HUES6 (cell line): ENCODE measurements around the gene NDUFS8.

Experiments
- H3K27ac ChIP-seq: 2 replicates; pipeline ENCODE4 v1.7.0; 2013; ENCODE audit warnings: low read depth, mild to moderate bottlenecking, low read length, inconsistent platforms
- H3K27me3 ChIP-seq: 2 replicates; pipeline ENCODE4 v1.6.1; 2013; ENCODE audit warnings: low read length; ENCODE audit not compliant: control insufficient read depth, insufficient read depth
- H3K36me3 ChIP-seq: 2 replicates; pipeline ENCODE4 v1.6.1; 2013; ENCODE audit warnings: low read length; ENCODE audit not compliant: control insufficient read depth, insufficient read depth
- H3K4me1 ChIP-seq: 2 replicates; pipeline ENCODE4 v1.6.1; 2013; ENCODE audit warnings: low read length; ENCODE audit not compliant: control insufficient read depth, insufficient read depth
- H3K4me3 ChIP-seq: 2 replicates; pipeline ENCODE4 v1.5.1; 2013; ENCODE audit warnings: low read depth, low read length
- H3K9ac ChIP-seq: one replicate; pipeline ENCODE4 v1.6.1; 2013; ENCODE audit warnings: mild to moderate bottlenecking, low read length
- H3K9me3 ChIP-seq: 2 replicates; pipeline ENCODE4 v1.6.1; 2013; ENCODE audit warnings: low read depth, low read length; ENCODE audit not compliant: control insufficient read depth, insufficient read depth

The NDUFS8 gene

DNA sequence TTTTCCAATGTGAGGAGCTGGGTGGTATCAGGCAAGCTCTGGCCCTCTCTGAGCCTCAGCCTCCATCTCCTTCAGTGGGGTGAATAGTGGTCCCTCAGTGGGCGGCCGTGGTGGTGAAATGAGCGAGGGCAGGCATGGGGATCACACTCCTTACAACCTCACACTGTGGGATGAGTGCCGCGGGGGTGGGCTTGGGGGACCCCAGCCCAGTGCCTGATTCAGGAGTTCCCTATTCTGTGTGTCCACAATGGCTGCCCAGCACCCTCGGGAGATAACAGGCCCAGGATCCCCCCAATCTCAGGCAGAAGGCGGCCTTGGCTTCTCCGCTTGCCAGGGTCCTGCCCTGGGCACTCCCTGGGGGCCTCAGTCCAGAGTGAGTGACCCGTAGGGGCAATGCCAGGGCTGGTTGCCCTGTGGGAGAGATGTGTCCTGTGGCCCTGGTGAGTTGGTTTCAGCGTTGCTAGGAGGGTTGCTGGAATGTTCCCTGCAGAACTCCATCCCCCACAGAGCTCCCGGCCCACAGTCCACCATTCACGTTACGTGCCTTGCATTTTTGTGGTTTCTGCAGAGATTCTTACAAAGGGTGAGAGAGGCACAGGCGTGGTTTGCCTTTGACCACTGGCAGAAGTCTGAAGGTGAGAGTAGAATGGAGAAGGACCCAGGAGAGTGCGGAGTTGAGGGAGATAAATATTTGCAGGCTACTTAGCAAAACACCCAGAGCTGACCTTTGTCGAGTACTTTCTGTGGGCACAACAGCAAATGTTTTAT lies 17.5 kb upstream of the NDUFS8 start:
- Histone ChIP-seq H3K27ac (no peak overlapping the region), H3K4me1 (peaks cover 21% of the 10 kb centered on the region), H3K36me3 (no peaks in the 10 kb centered on the region), H3K9ac (no peak overlapping the region), H3K27me3 (no peaks in the 10 kb centered on the region), H3K4me3 (no peak overlapping the region), H3K9me3 (no peaks in the 10 kb centered on the region)

- no peak overlapping the region for H3K4me3 ChIP-seq
- no peaks in the 10 kb centered on the region for H3K9me3 ChIP-seq
- H3K27me3 ChIP-seq = no peaks in the 10 kb centered on the region
- no peaks in the 10 kb centered on the region for H3K36me3 ChIP-seq
- peaks cover 21% of the 10 kb centered on the region for H3K4me1 ChIP-seq
- H3K27ac ChIP-seq = no peak overlapping the region
- H3K9ac ChIP-seq = no peak overlapping the region
Observed at GRCh38 chr11:68013611-68014156, 16.8 kb upstream of the NDUFS8 start.

- Histone ChIP-seq H3K4me3 (no peak overlapping the region), H3K9ac (no peak overlapping the region), H3K27ac (no peak overlapping the region)
Observed at GRCh38 chr11:68014157-68014946, 16.1 kb upstream of the NDUFS8 start.

DNA sequence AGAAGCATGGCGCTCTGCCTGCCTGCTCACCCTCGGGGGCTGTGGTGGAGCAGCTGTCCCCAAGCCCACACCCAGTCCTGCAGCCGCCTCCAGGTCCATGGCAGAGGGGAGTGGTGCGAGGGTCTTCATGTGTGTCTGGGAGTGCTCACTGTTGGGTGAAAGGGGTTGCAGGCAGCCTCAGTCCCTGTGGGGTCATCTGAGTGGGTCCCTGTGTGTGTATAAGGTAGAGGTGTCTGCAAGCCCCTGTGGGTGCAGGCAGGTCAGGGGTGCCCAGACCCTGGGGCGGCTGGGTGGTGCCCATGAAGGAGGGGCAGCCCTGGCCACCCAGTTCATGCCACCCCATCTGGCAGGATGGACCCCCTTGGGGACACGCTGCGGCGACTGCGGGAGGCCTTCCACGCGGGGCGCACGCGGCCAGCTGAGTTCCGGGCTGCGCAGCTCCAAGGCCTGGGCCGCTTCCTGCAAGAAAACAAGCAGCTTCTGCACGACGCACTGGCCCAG lies 15.5 kb upstream of the NDUFS8 start:
- Histone ChIP-seq H3K36me3 (no peaks in the 10 kb centered on the region), H3K4me3 (no peak overlapping the region), H3K9ac (no peak overlapping the region), H3K27me3 (no peaks in the 10 kb centered on the region), H3K27ac (no peak overlapping the region), H3K4me1 (peaks cover 16% of the 10 kb centered on the region), H3K9me3 (no peaks in the 10 kb centered on the region)

More at GRCh38 chr11:68014157-68014946, 16.1 kb upstream of the NDUFS8 start:
- Histone ChIP-seq H3K36me3 (no peaks in the 10 kb centered on the region), H3K9me3 (no peaks in the 10 kb centered on the region), H3K27me3 (no peaks in the 10 kb centered on the region), H3K4me1 (peaks cover 21% of the 10 kb centered on the region)

DNA sequence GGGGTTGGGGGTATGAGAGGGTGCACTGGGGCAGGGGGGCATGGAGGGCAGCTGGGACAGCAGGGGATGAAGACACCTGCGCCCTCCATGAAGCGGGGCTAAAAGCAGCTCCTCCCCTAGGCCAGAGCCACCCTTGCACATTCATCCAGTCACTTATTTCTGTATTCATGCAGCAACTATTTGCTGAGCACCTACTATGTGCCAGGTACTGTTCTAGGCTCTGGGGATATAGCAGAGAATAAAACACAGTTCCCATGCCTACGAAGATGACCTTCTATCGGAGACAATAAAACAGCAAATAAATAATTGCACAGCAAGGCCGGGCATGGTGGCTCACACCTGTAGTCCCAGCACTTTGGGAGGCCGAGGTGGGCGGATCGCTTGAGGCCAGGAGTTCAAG lies 15.0 kb upstream of the NDUFS8 start:
- Histone ChIP-seq H3K27ac (no peak overlapping the region), H3K4me1 (peaks cover 11% of the 10 kb centered on the region), H3K9me3 (no peaks in the 10 kb centered on the region), H3K36me3 (no peaks in the 10 kb centered on the region), H3K4me3 (no peak overlapping the region), H3K27me3 (no peaks in the 10 kb centered on the region), H3K9ac (no peak overlapping the region)

GRCh38 chr11:68016161-68016903 lies 14.1 kb upstream of the NDUFS8 start:
- no peak overlapping the region for H3K9ac ChIP-seq
- no peaks in the 10 kb centered on the region for H3K27me3 ChIP-seq
- H3K4me3 ChIP-seq = no peak overlapping the region
- H3K36me3 ChIP-seq = no peaks in the 10 kb centered on the region
- peaks cover 12% of the 10 kb centered on the region for H3K4me1 ChIP-seq
- no peaks in the 10 kb centered on the region for H3K9me3 ChIP-seq
- no peak overlapping the region for H3K27ac ChIP-seq

DNA sequence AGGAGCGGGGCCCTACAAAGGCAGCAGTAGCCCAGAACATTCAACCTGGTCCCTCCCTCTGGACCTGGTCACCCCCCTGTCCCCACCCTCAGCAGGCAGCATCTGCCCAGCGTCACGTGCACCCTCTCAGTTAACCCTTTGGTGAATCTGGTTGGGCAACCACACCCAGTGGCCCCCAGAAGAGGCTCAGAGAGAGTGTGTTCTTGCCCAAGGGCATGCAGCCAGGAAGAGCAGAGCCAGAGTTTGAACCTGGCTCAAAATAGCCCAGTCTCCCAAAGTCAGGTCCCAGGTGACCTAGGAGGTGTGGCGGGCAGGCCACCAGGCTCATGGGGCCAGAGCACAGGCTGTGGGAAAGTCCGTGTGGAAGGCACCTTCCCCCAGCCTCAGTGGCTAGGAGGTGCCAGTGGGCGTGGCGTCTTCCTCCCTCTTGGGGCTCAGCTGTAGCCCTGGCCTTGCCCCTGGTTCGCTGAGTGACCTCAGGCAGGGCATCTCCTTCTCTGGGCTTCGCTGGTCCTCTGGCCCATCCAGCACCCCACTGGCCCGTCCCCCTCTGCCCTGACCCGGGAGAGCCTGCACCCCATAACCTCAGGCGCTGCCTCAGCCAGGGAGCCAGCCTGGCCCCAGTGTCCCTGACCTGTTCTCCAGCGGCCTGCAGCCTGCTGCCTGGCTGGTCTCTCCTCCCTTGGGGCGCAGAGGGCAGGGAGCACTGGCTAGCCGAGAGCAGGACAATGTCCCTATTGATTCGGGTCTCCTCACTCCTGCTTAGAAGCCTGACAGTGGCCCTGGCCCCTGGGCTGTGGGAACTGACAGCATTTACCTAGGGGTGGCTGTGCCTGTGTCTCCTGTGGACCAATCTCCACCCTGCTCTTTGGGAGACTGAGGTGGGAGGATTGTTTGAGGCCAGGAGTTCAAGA lies 13.3 kb upstream of the NDUFS8 start:
- Histone ChIP-seq H3K27ac (no peak overlapping the region), H3K4me1 (peaks cover 12% of the 10 kb centered on the region), H3K36me3 (no peaks in the 10 kb centered on the region), H3K27me3 (no peaks in the 10 kb centered on the region), H3K9me3 (no peaks in the 10 kb centered on the region), H3K9ac (no peak overlapping the region), H3K4me3 (no peak overlapping the region)

- H3K9ac ChIP-seq = no peak overlapping the region
- H3K4me3 ChIP-seq = no peak overlapping the region
- H3K27ac ChIP-seq = no peak overlapping the region
- no peaks in the 10 kb centered on the region for H3K36me3 ChIP-seq
- H3K9me3 ChIP-seq = no peaks in the 10 kb centered on the region
- H3K4me1 ChIP-seq = peaks cover 12% of the 10 kb centered on the region
- no peaks in the 10 kb centered on the region for H3K27me3 ChIP-seq
Observed at GRCh38 chr11:68017980-68018729, 12.3 kb upstream of the NDUFS8 start.

GRCh38 chr11:68018730-68019190 lies 11.7 kb upstream of the NDUFS8 start:
- H3K27ac ChIP-seq = no peak overlapping the region
- no peaks in the 10 kb centered on the region for H3K9me3 ChIP-seq
- no peak overlapping the region for H3K9ac ChIP-seq
- no peak overlapping the region for H3K4me3 ChIP-seq
- H3K36me3 ChIP-seq = no peaks in the 10 kb centered on the region
- peaks cover 12% of the 10 kb centered on the region for H3K4me1 ChIP-seq
- H3K27me3 ChIP-seq = no peaks in the 10 kb centered on the region
